SIG-M5 treated with dmso at 0.1 percent for 504 hours (cell line): Measurements from ENCODE around the gene ZDHHC8.
"Not testable (repeated sequence)": the region's sequence is repeated elsewhere in the genome, so short reads cannot be mapped to it uniquely, and the experiment has no call there.

Experiments used
- DNase-seq: peaks from one replicate; lab custom pipeline; 2025; ENCODE audit not compliant: unreplicated experiment; lab: John Stamatoyannopoulos, UW

ZDHHC8 gene

DNA sequence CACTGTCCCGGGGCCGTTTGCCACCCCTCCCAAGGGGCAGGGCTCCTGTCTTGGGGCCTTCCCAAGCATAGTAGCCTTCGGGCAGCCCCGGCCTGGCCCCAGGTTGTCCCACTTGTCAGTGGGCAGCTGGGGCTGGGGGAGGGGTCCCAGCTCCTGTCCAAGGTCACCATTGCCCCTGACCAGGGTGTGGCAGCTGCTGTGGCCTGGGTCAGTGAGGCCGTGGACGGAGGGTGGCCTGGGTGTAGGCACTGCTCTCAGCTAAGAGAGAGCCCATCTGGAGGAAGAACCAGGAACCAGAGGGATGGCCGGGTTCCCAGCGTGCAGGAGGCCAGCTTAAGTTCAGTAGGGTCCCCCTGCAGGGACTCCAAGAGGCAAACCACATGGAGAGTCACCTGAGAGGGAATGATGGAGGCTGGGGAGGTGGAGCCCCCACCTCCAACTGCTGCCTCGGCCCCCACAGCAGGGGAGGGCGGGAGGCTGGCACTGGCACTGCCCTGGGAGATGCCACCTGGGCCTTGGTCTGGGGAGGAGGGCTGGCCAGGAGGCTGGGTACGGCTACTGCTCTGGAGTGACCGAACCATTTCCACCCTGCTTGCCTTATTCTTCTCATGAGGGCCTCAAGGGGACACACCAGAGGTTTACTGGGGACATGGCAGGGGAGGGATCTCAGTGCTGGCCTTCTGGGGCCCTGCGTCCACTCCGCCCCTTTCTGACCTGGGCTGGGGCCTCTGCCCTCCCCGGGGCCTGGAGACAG is 26.0 kb downstream of the ZDHHC8 start:
- no peak for DNase-seq

GRCh38 chr22:20158391-20159036 is 26.9 kb downstream of the ZDHHC8 start:
- DNase-seq = no peak

- no peak for DNase-seq
Measured at GRCh38 chr22:20159076-20159475, 27.5 kb downstream of the ZDHHC8 start.

GRCh38 chr22:20159531-20159930 is 27.9 kb downstream of the ZDHHC8 start:
- DNase-seq = not testable (repeated sequence)

DNA sequence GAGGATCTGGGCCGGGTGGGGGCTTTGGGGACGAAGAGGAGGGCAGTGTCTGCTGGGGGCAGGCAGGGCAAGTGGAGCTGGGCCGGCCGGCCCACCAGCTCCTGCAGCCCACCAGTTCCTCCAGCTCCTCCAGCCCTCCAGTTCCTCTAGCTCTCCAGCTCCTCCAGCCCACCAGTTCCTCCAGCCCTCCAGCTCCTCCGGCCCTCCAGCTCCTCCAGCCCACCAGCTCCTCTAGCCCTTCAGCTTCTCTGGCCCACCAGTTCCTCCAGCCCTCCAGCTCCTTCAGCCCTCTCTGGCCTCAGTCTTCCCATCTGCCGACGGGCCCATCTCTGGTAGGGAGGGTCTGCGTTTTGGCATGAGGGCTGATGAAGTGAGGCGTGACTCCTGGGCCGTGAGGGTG is 28.4 kb downstream of the ZDHHC8 start:
- no peak for DNase-seq

- no peak for DNase-seq
Measured at GRCh38 chr22:20164863-20165262, 33.3 kb downstream of the ZDHHC8 start.

GRCh38 chr22:20165421-20165820 is 33.8 kb downstream of the ZDHHC8 start:
- no peak for DNase-seq

- no peak for DNase-seq
Measured at GRCh38 chr22:20165913-20166312, 34.3 kb downstream of the ZDHHC8 start.

- no peak for DNase-seq
Measured at GRCh38 chr22:20166703-20167102, 35.1 kb downstream of the ZDHHC8 start.

GRCh38 chr22:20167643-20168322 is 36.2 kb downstream of the ZDHHC8 start:
- DNase-seq = no peak

GRCh38 chr22:20169253-20169822 is 37.7 kb downstream of the ZDHHC8 start:
- DNase-seq = no peak

GRCh38 chr22:20170170-20170569 is 38.6 kb downstream of the ZDHHC8 start:
- DNase-seq = no peak

DNA sequence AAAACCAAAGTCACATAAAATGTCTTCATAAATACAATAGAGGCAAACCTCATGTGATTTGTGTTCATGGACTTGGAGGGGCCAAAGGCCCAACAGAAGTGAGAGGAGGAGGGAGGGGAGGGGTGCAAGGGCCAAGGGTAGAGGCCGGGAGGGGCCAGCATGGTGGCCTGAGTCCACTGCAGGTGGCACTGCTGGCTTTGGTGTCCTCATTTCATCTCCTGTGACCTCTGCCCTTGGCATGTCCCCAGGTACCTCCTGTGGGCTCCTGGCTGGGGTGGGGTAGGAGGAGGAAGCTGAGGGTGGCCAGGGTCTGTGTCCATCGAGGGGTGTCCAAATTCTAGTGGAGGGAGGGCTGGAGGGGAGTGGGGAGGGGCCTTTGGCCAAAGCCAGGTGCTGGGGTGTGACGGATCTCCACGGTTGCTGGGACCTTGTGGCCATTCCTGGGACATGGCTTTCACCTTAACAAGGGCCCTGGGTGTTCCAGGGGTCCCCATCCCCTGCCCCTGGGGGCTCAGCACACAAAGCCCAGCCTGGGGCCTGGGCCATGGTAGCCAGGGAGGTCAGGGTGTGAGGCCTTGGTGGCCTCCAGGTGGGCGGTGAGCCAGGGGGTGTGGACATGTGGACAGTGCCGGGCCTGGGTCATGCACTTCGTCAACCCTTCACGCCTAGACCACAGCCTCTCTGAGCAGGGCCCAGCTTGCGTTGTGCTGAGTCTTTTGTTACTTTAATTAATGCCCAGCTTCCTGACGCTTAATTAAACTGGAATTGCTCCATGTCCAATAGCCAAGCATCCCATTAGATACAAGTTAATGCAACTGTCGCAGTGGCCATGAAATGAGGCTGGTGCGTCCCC is 39.9 kb downstream of the ZDHHC8 start:
- DNase-seq = no peak

GRCh38 chr22:20172141-20172613 is 40.6 kb downstream of the ZDHHC8 start:
- no peak for DNase-seq

- DNase-seq = no peak
Measured at GRCh38 chr22:20173246-20173645, 41.6 kb downstream of the ZDHHC8 start.

- DNase-seq = no peak
Measured at GRCh38 chr22:20173772-20174171, 42.2 kb downstream of the ZDHHC8 start.

- no peak for DNase-seq
Measured at GRCh38 chr22:20174785-20175596, 43.4 kb downstream of the ZDHHC8 start.

GRCh38 chr22:20175597-20175900 is 43.9 kb downstream of the ZDHHC8 start:
- no peak for DNase-seq

- no peak for DNase-seq
Measured at GRCh38 chr22:20176421-20177085, 44.9 kb downstream of the ZDHHC8 start.
